Liver (tissue), 9 donors: ENCODE measurements around the gene BACH2. TPM values are rescaled to one million over a fixed set of nuclear protein-coding genes. Genes with fewer than 3 reads are reported as not detected.

Source experiments
- DNase-seq: peaks from one replicate; pipeline ENCODE4 v3.0.0-alpha.2; 2017; ENCODE audit warnings: low spot score
- H3K27ac ChIP-seq, 2 donors: one replicate each; pipeline ENCODE4 v1.7.0; 2013; ENCODE audit warnings: inconsistent platforms in 2 of 2, low read length in 2 of 2, control low read depth in 1 of 2, low read depth in 1 of 2, mild to moderate bottlenecking in 1 of 2
- H3K27me3 ChIP-seq, 4 donors: one replicate each; pipeline versions ENCODE4 v1.6.1 to v1.7.0; 2013; ENCODE audit warnings: low read length in 3 of 4, inconsistent platforms in 1 of 4, mild to moderate bottlenecking in 1 of 4, moderate library complexity in 1 of 4; ENCODE audit not compliant: control insufficient read depth in 4 of 4, insufficient read depth in 4 of 4
- H3K36me3 ChIP-seq, 4 donors: one replicate each; pipeline versions ENCODE4 v1.6.1 to v1.7.0; 2013; ENCODE audit warnings: low read length in 3 of 4, mild to moderate bottlenecking in 3 of 4, low read depth in 1 of 4, moderate library complexity in 1 of 4; ENCODE audit not compliant: control insufficient read depth in 4 of 4, insufficient read depth in 3 of 4
- H3K4me1 ChIP-seq, 4 donors: one replicate each; pipeline versions ENCODE4 v1.6.1 to v1.7.0; 2013; ENCODE audit warnings: low read length in 3 of 4, mild to moderate bottlenecking in 3 of 4, moderate library complexity in 1 of 4; ENCODE audit not compliant: control insufficient read depth in 4 of 4, insufficient read depth in 4 of 4
- H3K4me3 ChIP-seq, 3 donors: one replicate each; pipeline versions ENCODE4 v1.6.1 to v1.7.0; 2013; ENCODE audit warnings: low read length in 3 of 3, control low read depth in 1 of 3, low read depth in 1 of 3, mild to moderate bottlenecking in 1 of 3
- H3K9ac ChIP-seq, 2 donors: one replicate each; pipeline ENCODE4 v1.7.0; 2013; ENCODE audit warnings: low read length in 2 of 2, mild to moderate bottlenecking in 2 of 2, moderate library complexity in 2 of 2, control low read depth in 1 of 2, low read depth in 1 of 2
- H3K9me3 ChIP-seq, 4 donors: one replicate each; pipeline versions ENCODE4 v1.6.1 to v1.7.0; 2013; ENCODE audit warnings: low read length in 3 of 4; ENCODE audit not compliant: control insufficient read depth in 4 of 4
- EGR1 ChIP-seq, 2 donors: IDR thresholded peaks; 2 replicates each; pipeline ENCODE4 v1.6.1; 2016 to 2018; ENCODE audit warnings: antibody characterized with exemption in 2 of 2, low read depth in 2 of 2
- FOXA1 ChIP-seq: IDR thresholded peaks from 2 replicates; pipeline ENCODE4 v1.6.1; 2016; ENCODE audit warnings: antibody characterized with exemption
- FOXA2 ChIP-seq: IDR thresholded peaks from 2 replicates; pipeline ENCODE4 v1.6.1; 2016; ENCODE audit warnings: antibody characterized with exemption
- GABPA ChIP-seq, 2 donors: IDR thresholded peaks in 1 of 2; conservative IDR thresholded peaks in 1 of 2; 2 replicates each; pipeline ENCODE4 v1.6.1; 2016; ENCODE audit warnings: antibody characterized with exemption in 2 of 2, mild to moderate bottlenecking in 1 of 2, moderate library complexity in 1 of 2
- HNF4A ChIP-seq, 2 donors: conservative IDR thresholded peaks; 2 replicates each; pipeline ENCODE4 v1.6.1; 2016; ENCODE audit warnings: antibody characterized with exemption in 2 of 2, mild to moderate bottlenecking in 2 of 2
- HNF4G ChIP-seq: IDR thresholded peaks from 2 replicates; pipeline ENCODE4 v1.6.1; 2016; ENCODE audit warnings: antibody characterized with exemption
- JUND ChIP-seq, 2 donors: IDR thresholded peaks; 2 replicates each; pipeline ENCODE4 v1.6.1; 2016; ENCODE audit warnings: antibody characterized with exemption in 2 of 2
- NR2F2 ChIP-seq: IDR thresholded peaks from 2 replicates; pipeline ENCODE4 v1.6.1; 2016; ENCODE audit warnings: antibody characterized with exemption
- RAD21 ChIP-seq, 2 donors: IDR thresholded peaks; 2 replicates each; pipeline ENCODE4 v1.6.1; 2016; ENCODE audit warnings: antibody characterized with exemption in 2 of 2, mild to moderate bottlenecking in 2 of 2
- RXRA ChIP-seq, 2 donors: IDR thresholded peaks; 2 replicates each; pipeline ENCODE4 v1.6.1; 2017 to 2018; ENCODE audit warnings: antibody characterized with exemption in 2 of 2, mild to moderate bottlenecking in 1 of 2
- SP1 ChIP-seq: IDR thresholded peaks from 2 replicates; pipeline ENCODE4 v1.6.1; 2018; ENCODE audit warnings: antibody characterized with exemption, mild to moderate bottlenecking
- TAF1 ChIP-seq: conservative IDR thresholded peaks from 2 replicates; pipeline ENCODE4 v1.6.1; 2016; ENCODE audit warnings: antibody characterized with exemption, mild to moderate bottlenecking
- YY1 ChIP-seq: IDR thresholded peaks from 2 replicates; pipeline ENCODE4 v1.6.1; 2016; ENCODE audit warnings: antibody characterized with exemption, mild to moderate bottlenecking
- WGBS: extraction: QIAGEN DNeasy Blood & Tissue Kit; methylation state at CpG from one replicate; pipeline ENCODE4 v1.1.7; 2013; 5-methylcytosine and 5-hydroxymethylcytosine counted together
- polyA plus RNA-seq, 2 donors: library from polyadenylated mRNA; stranded (reverse) in 1 of 2; unstranded in 1 of 2; fragments of 200-250 nt in 1 of 2; fragments of >200 nt in 1 of 2; fragmentation: Nextera tagmentation in 1 of 2; extraction: Ambion mirVana in 1 of 2; gene quantifications; one replicate each; pipeline versions ENCODE4 v1.2.1 to v1.2.3, GENCODE V29; 2013 to 2015
- total RNA-seq, 2 donors: library from RNA; depleted of rRNA; stranded (reverse); fragments of >200 nt; gene quantifications; one replicate each; pipeline ENCODE4 v1.2.3, GENCODE V29; 2014
- TF ChIP-seq, protein P1 (sequence below): fragments of 150-350 bp; IDR thresholded peaks from 2 replicates; pipeline ENCODE4 v1.5.1; 2017; ENCODE audit warnings: improper control_type of control experiment, low read depth, low read length; ENCODE audit not compliant: missing input control
- TF ChIP-seq, protein P2 (sequence below): IDR thresholded peaks from 2 replicates; pipeline ENCODE4 v1.6.1; 2016; ENCODE audit warnings: antibody characterized with exemption
- TF ChIP-seq, protein P3 (sequence below): IDR thresholded peaks from 2 replicates; pipeline ENCODE4 v1.6.1; 2016; ENCODE audit warnings: antibody characterized with exemption
- TF ChIP-seq, protein P4 (sequence below): IDR thresholded peaks from 2 replicates; pipeline ENCODE4 v1.6.1; 2016; ENCODE audit warnings: antibody characterized with exemption, mild to moderate bottlenecking
- TF ChIP-seq, protein P5 (sequence below): IDR thresholded peaks from 2 replicates; pipeline ENCODE4 v1.6.1; 2016; ENCODE audit warnings: antibody characterized with exemption
- donor health status: healthy.
- donor health status: healthy.
- donor health status: healthy.
- donor health status: healthy.
- donor health status: healthy.

The BACH2 gene
- total and polyA plus RNA-seq, 4 donors = 1.9 to 3.7 (median 1.9) TPM

DNA sequence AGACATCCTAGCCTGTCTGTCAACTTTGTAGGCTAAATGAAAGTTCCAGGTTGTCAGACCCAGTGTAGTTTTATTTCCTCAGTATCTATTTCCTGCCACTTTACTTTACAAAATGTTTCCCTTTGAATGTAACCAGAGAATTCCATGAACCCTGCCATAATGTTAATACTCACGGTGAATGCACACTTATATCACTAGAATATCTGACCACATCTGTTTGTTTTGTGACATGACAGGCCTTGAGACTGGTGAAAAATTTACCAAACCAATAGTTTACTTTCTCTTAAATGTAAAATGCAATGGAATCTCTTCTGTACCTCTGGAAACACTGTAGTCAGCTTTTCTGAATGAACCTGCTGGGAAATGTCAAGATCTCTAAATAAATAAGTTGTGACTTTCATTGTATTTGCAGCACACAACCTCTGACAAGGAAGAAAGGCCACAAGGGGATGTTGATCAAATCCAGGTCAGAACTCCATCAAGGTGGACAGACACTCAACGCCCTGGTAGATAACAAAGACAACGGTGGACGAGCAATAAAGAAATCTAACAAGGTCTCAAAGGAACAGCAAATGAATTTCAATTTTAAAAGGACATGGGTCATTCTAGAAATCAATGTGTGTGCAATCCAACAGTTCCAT, 59.2 kb downstream of the BACH2 start:
- Histone ChIP-seq H3K9ac (no peak overlapping the region), H3K9me3 (no peaks in the 10 kb centered on the region), H3K4me1 (peaks cover 0 to 9% (median 3%) of the 10 kb centered on the region in 4 donors), H3K36me3 (peaks cover 0 to 2% (median 0%) of the 10 kb centered on the region in 4 donors), H3K27ac (no peak overlapping the region), H3K27me3 (no peaks in the 10 kb centered on the region), H3K4me3 (no peak overlapping the region)
- 86% methylated on average over 4 of the region's 4 CpGs for WGBS
- no peak for DNase-seq
- TF ChIP-seq HNF4G = no peak
- TF ChIP-seq, protein P1, sequence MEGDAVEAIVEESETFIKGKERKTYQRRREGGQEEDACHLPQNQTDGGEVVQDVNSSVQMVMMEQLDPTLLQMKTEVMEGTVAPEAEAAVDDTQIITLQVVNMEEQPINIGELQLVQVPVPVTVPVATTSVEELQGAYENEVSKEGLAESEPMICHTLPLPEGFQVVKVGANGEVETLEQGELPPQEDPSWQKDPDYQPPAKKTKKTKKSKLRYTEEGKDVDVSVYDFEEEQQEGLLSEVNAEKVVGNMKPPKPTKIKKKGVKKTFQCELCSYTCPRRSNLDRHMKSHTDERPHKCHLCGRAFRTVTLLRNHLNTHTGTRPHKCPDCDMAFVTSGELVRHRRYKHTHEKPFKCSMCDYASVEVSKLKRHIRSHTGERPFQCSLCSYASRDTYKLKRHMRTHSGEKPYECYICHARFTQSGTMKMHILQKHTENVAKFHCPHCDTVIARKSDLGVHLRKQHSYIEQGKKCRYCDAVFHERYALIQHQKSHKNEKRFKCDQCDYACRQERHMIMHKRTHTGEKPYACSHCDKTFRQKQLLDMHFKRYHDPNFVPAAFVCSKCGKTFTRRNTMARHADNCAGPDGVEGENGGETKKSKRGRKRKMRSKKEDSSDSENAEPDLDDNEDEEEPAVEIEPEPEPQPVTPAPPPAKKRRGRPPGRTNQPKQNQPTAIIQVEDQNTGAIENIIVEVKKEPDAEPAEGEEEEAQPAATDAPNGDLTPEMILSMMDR = no peak
- TF ChIP-seq RXRA (IDR thresholded peaks at IDR 0.05) = no peak
- TF ChIP-seq, protein P2, sequence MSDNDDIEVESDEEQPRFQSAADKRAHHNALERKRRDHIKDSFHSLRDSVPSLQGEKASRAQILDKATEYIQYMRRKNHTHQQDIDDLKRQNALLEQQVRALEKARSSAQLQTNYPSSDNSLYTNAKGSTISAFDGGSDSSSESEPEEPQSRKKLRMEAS = no peak
- no peak for TF ChIP-seq HNF4A (conservative IDR thresholded peaks at IDR 0.05)
- no peak for TF ChIP-seq SP1
- no peak for TF ChIP-seq NR2F2
- no peak for TF ChIP-seq TAF1
- no peak for TF ChIP-seq EGR1 (IDR thresholded peaks at IDR 0.05; ENCODE audit: low read depth in 2 of 2)
- TF ChIP-seq GABPA (IDR thresholded peaks at IDR 0.05 in 1 of 2, conservative IDR thresholded peaks at IDR 0.05 in 1 of 2) = no peak
- TF ChIP-seq, protein P3, sequence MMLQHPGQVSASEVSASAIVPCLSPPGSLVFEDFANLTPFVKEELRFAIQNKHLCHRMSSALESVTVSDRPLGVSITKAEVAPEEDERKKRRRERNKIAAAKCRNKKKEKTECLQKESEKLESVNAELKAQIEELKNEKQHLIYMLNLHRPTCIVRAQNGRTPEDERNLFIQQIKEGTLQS = no peak
- TF ChIP-seq JUND (IDR thresholded peaks at IDR 0.05) = no peak
- no peak for TF ChIP-seq RAD21 (IDR thresholded peaks at IDR 0.05)
- TF ChIP-seq YY1 = no peak
- no peak for TF ChIP-seq FOXA2
- TF ChIP-seq, protein P4, sequence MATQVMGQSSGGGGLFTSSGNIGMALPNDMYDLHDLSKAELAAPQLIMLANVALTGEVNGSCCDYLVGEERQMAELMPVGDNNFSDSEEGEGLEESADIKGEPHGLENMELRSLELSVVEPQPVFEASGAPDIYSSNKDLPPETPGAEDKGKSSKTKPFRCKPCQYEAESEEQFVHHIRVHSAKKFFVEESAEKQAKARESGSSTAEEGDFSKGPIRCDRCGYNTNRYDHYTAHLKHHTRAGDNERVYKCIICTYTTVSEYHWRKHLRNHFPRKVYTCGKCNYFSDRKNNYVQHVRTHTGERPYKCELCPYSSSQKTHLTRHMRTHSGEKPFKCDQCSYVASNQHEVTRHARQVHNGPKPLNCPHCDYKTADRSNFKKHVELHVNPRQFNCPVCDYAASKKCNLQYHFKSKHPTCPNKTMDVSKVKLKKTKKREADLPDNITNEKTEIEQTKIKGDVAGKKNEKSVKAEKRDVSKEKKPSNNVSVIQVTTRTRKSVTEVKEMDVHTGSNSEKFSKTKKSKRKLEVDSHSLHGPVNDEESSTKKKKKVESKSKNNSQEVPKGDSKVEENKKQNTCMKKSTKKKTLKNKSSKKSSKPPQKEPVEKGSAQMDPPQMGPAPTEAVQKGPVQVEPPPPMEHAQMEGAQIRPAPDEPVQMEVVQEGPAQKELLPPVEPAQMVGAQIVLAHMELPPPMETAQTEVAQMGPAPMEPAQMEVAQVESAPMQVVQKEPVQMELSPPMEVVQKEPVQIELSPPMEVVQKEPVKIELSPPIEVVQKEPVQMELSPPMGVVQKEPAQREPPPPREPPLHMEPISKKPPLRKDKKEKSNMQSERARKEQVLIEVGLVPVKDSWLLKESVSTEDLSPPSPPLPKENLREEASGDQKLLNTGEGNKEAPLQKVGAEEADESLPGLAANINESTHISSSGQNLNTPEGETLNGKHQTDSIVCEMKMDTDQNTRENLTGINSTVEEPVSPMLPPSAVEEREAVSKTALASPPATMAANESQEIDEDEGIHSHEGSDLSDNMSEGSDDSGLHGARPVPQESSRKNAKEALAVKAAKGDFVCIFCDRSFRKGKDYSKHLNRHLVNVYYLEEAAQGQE = no peak
- TF ChIP-seq, protein P5, sequence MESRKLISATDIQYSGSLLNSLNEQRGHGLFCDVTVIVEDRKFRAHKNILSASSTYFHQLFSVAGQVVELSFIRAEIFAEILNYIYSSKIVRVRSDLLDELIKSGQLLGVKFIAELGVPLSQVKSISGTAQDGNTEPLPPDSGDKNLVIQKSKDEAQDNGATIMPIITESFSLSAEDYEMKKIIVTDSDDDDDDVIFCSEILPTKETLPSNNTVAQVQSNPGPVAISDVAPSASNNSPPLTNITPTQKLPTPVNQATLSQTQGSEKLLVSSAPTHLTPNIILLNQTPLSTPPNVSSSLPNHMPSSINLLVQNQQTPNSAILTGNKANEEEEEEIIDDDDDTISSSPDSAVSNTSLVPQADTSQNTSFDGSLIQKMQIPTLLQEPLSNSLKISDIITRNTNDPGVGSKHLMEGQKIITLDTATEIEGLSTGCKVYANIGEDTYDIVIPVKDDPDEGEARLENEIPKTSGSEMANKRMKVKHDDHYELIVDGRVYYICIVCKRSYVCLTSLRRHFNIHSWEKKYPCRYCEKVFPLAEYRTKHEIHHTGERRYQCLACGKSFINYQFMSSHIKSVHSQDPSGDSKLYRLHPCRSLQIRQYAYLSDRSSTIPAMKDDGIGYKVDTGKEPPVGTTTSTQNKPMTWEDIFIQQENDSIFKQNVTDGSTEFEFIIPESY = no peak
- no peak for TF ChIP-seq FOXA1
